PC-9 (cell line): ENCODE data around the gene GON7. TPM values are rescaled to one million over a fixed set of nuclear protein-coding genes. Genes with fewer than 3 reads are reported as not detected.
"Not testable (repeated sequence)": the region's sequence is repeated elsewhere in the genome, so short reads cannot be mapped to it uniquely, and the experiment has no call there.

Experiments
- BruUV-seq: library from RNA; stranded (reverse); fragments of 400-500 nt; replicated peaks from 2 replicates; lab custom pipeline; 2021; lab: Mats Ljungman, UMichigan
- CTCF ChIA-PET: fragments of 300-600 bp; sonication (Branson Sonifier 250); formaldehyde crosslinking; loops from one replicate; lab custom pipeline; 2022; ENCODE audit warnings: antibody characterized with exemption; lab: Charles Lee
- POLR2A ChIA-PET: fragments of 300-600 bp; sonication (Branson Sonifier 250); formaldehyde crosslinking; loops from one replicate; lab custom pipeline; 2022; ENCODE audit warnings: antibody characterized with exemption; ENCODE audit not compliant: unreplicated experiment; lab: Charles Lee
- DNase-seq, 2 experiments: peaks; one replicate each; pipeline versions ENCODE4 v3.0.0 to v3.0.0-alpha.2; 2015 to 2022; ENCODE audit warnings: mixed read lengths in 1 of 2
- H2AFZ ChIP-seq: fragments of 200-600 bp; sonication (generic); 2 replicates; pipeline ENCODE4 v1.8.1; 2017; ENCODE audit warnings: antibody characterized with exemption
- H3F3A ChIP-seq: fragments of 200-600 bp; sonication (generic); 2 replicates; pipeline ENCODE4 v1.8.1; 2017; ENCODE audit warnings: antibody characterized with exemption, mild to moderate bottlenecking, low read depth; ENCODE audit not compliant: insufficient read depth
- H3K27ac ChIP-seq: fragments of 200-600 bp; sonication (generic); 2 replicates; pipeline ENCODE4 v1.6.1; 2016; ENCODE audit warnings: mixed run types
- H3K27me3 ChIP-seq: fragments of 200-600 bp; sonication (generic); 2 replicates; pipeline ENCODE4 v1.6.1; 2016; ENCODE audit warnings: low read depth, mixed run types; ENCODE audit not compliant: insufficient read depth
- H3K36me3 ChIP-seq: fragments of 200-600 bp; sonication (generic); 2 replicates; pipeline ENCODE4 v1.6.1; 2016; ENCODE audit warnings: low read depth, mixed run types
- H3K4me1 ChIP-seq: fragments of 200-600 bp; sonication (generic); replicated peaks from 2 replicates; pipeline ENCODE4 v1.6.1; 2016; ENCODE audit warnings: mixed run types; ENCODE audit not compliant: insufficient read depth
- H3K4me2 ChIP-seq: fragments of 200-600 bp; sonication (generic); 2 replicates; pipeline ENCODE4 v1.6.1; 2017; ENCODE audit warnings: mixed run types
- H3K4me3 ChIP-seq: fragments of 200-600 bp; sonication (generic); 2 replicates; pipeline ENCODE4 v1.6.1; 2016; ENCODE audit warnings: mixed run types
- H3K79me2 ChIP-seq: fragments of 200-600 bp; sonication (generic); 2 replicates; pipeline ENCODE4 v1.6.1; 2017; ENCODE audit warnings: low read depth, mixed run types
- H3K9me2 ChIP-seq: fragments of 200-600 bp; sonication (generic); 2 replicates; pipeline ENCODE4 v1.8.1; 2017; ENCODE audit warnings: mild to moderate bottlenecking; ENCODE audit not compliant: insufficient read depth
- H3K9me3 ChIP-seq: fragments of 200-600 bp; sonication (generic); 2 replicates; pipeline ENCODE4 v1.8.1; 2016; ENCODE audit warnings: low read depth; ENCODE audit not compliant: insufficient read depth
- H4K20me1 ChIP-seq: fragments of 200-600 bp; sonication (generic); 2 replicates; pipeline ENCODE4 v1.8.1; 2017; ENCODE audit not compliant: insufficient read depth
- CTCF ChIP-seq: fragments of 200-600 bp; sonication (generic); conservative IDR thresholded peaks from 2 replicates; pipeline ENCODE4 v1.6.1; 2017; ENCODE audit warnings: mixed run types, antibody characterized with exemption, mild to moderate bottlenecking, moderate library complexity
- EZH2 ChIP-seq: fragments of 200-600 bp; sonication (generic); IDR thresholded peaks from 2 replicates; pipeline ENCODE4 v1.8.0; 2017; ENCODE audit warnings: antibody characterized with exemption, low read depth
- intact Hi-C: fragments of 100-400 bp; cut with micrococcal nuclease; formaldehyde crosslinking; loops from one replicate; pipeline ENCODE4 v1.10.0; 2022; ENCODE audit not compliant: unreplicated experiment
- total RNA-seq: library from RNA; stranded (reverse); gene quantifications from 2 replicates; pipeline ENCODE4 v1.2.3, GENCODE V29; 2021

Gene GON7
- total RNA-seq, 1 experiment from 2014 or later = 9.3 TPM

- CTCF ChIA-PET = no interaction called here
- intact Hi-C loops = no loop called here
- no peaks in the 10 kb centered on the region for H3K9me2 ChIP-seq
Observed at GRCh38 chr14:93163564-93163963, 43.3 kb downstream of the GON7 start.

GRCh38 chr14:93161411-93161940, 45.4 kb downstream of the GON7 start:
- no peaks in the 10 kb centered on the region for H3K9me3 ChIP-seq
- H3K27me3 ChIP-seq = no peaks in the 10 kb centered on the region
- no peaks in the 10 kb centered on the region for H4K20me1 ChIP-seq
- H3K9me2 ChIP-seq = no peaks in the 10 kb centered on the region
- CTCF ChIA-PET = no interaction called here
- H3K4me2 ChIP-seq = no peak overlapping the region
- no peak overlapping the region for H3K4me3 ChIP-seq
- no peak overlapping the region for H3K27ac ChIP-seq
- no peak overlapping the region for H2AFZ ChIP-seq
- H3K36me3 ChIP-seq = no peaks in the 10 kb centered on the region
- H3F3A ChIP-seq = 0 out of 2 replicates have a peak, but pooled peaks cover 3% of the 10 kb centered on the region
- no TSS peak for BruUV-seq
- no peak for DNase-seq
- no peaks in the 10 kb centered on the region for H3K4me1 ChIP-seq
- TF ChIP-seq CTCF = no peak
- no peaks in the 10 kb centered on the region for H3K79me2 ChIP-seq
- intact Hi-C loops = no loop called here
- POLR2A ChIA-PET = no interaction called here

More at GRCh38 chr14:93163564-93163963, 43.3 kb downstream of the GON7 start:
- Histone ChIP-seq H3K36me3 (no peaks in the 10 kb centered on the region), H4K20me1 (no peaks in the 10 kb centered on the region), H3K4me2 (no peak overlapping the region), H3K4me1 (no peaks in the 10 kb centered on the region), H3K79me2 (no peaks in the 10 kb centered on the region), H3K27me3 (no peaks in the 10 kb centered on the region), H3K27ac (no peak overlapping the region), H2AFZ (no peak overlapping the region), H3K9me3 (no peaks in the 10 kb centered on the region), H3F3A (0 out of 2 replicates have a peak, but pooled peaks cover 3% of the 10 kb centered on the region), H3K4me3 (no peak overlapping the region)
- DNase-seq = no peak
- BruUV-seq = no TSS peak
- TF ChIP-seq CTCF (no peak), EZH2 (no peak)
- POLR2A ChIA-PET = no interaction called here

GRCh38 chr14:93160353-93160801, 46.5 kb downstream of the GON7 start:
- H3K79me2 ChIP-seq = no peaks in the 10 kb centered on the region
- no peak overlapping the region for H3K4me3 ChIP-seq
- ChIA-PET CTCF (interaction anchor here (0.7 kb wide), 1 partner anchor 12 kb away, joined by 5 read pairs; no protein-coding TSS in a partner anchor), POLR2A (no interaction called here)
- H3K36me3 ChIP-seq = no peaks in the 10 kb centered on the region
- no peaks in the 10 kb centered on the region for H4K20me1 ChIP-seq
- BruUV-seq = no TSS peak
- H3K9me2 ChIP-seq = no peaks in the 10 kb centered on the region
- no peak overlapping the region for H2AFZ ChIP-seq
- no peak for DNase-seq
- H3K4me1 ChIP-seq = peaks cover 2% of the 10 kb centered on the region; the same call in 1 of the 2 replicates
- intact Hi-C loops = no loop called here
- 0 out of 2 replicates have a peak, but pooled peaks cover 3% of the 10 kb centered on the region for H3F3A ChIP-seq
- H3K27me3 ChIP-seq = no peaks in the 10 kb centered on the region
- no peaks in the 10 kb centered on the region for H3K9me3 ChIP-seq
- no peak for TF ChIP-seq EZH2
- peak; percentile 52 for TF ChIP-seq CTCF
- H3K27ac ChIP-seq = no peak overlapping the region
- no peak overlapping the region for H3K4me2 ChIP-seq

- H3K9me2 ChIP-seq, H3K4me1 ChIP-seq, H2AFZ ChIP-seq, H3F3A ChIP-seq, H3K4me2 ChIP-seq, H3K36me3 ChIP-seq, H3K4me3 ChIP-seq, H3K79me2 ChIP-seq, H3K27me3 ChIP-seq, intact Hi-C loops, BruUV-seq, H4K20me1 ChIP-seq, H3K9me3 ChIP-seq, H3K27ac ChIP-seq, DNase-seq, POLR2A ChIA-PET: not testable (repeated sequence)
- CTCF ChIA-PET = interaction anchor here (0.7 to 0.8 kb wide), 4 partner anchors 12 to 783 kb away, joined by 5 to 12 read pairs (median 5); no protein-coding TSS in a partner anchor
Observed at GRCh38 chr14:93159625-93160352, 47.1 kb downstream of the GON7 start.

GRCh38 chr14:93158349-93158748, 48.5 kb downstream of the GON7 start:
- H3K9me3 ChIP-seq, H3K4me3 ChIP-seq, H2AFZ ChIP-seq, H3K27me3 ChIP-seq, H3K27ac ChIP-seq, H4K20me1 ChIP-seq, H3K79me2 ChIP-seq, intact Hi-C loops, H3K36me3 ChIP-seq, H3K4me2 ChIP-seq, BruUV-seq, CTCF ChIA-PET, H3K4me1 ChIP-seq, H3F3A ChIP-seq, H3K9me2 ChIP-seq, POLR2A ChIA-PET, DNase-seq: not testable (repeated sequence)
